ENCODE measurements around the gene EMC10. TPM values are rescaled to one million over a fixed set of nuclear protein-coding genes. Genes with fewer than 3 reads are reported as not detected.

The EMC10 gene
- total RNA-seq, 1 experiment from 2014 or later = 109 TPM

DNA sequence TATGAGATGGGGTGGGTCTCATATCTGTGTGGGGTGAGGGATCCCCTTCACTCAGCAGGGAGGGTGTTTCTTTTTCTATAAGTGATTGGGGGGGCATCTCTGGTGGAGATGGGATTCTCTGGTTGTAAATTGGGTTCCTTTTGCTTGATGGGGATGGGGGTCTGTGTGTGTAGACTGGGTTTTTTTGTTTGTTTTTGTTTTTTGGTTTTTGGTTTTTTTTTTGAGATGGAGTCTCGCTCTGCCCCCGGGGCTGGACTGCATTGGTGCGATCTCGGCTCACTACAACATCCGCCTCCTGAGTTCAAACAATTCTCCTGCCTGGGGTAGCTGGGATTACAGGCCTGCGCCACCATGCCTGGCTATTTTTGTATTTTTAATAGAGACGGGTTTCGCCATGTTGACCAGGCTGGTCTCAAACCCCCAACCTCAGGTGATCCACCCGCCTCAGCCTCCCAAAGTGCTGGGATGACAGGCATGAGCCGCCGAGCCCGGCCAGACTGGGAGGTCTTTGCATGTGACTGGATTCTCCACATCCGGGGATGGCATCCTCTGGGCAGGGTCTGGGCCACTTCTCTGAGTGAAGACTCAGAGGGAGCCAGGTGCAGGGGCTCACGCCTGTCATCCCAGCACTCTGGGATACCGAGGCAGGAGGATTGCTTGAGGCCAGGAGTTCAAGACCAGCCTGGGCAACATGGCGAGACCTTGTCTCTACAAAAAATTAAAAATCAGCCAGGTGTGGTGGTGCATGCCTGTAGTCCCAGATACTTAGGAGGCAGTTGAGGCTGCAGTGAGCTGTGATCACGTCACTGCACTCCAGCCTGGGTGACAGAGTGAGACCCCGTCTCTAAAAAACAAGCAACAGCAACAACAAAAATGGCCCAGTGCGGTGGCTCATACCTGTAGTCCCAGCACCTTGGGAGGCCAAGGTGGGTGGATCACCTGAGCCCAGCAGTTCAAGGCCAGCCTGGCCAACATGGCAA is 42.8 kb upstream of the EMC10 start:
- Mint-ChIP-seq H3K36me3 (ENCODE audit: insufficient read depth in 1 of 3, low read depth in 3 of 3) (peaks cover 0 to 2% (median 0%) of the 10 kb centered on the region in 3 experiments; a peak in 2 of 7 replicates), H3K27me3 (ENCODE audit: low read depth) (peaks cover 9% of the 10 kb centered on the region), H3K4me3 (peak overlapping the region; percentile 74 to 80), H3K27ac (peak overlapping the region in 2 of 3 experiments; percentile 77 to 97; a peak in 3 of 7 replicates), H3K4me1 (peaks cover 26 to 33% of the 10 kb centered on the region in 2 experiments), H3K9me3 (no peaks in the 10 kb centered on the region; a peak in 1 of 5 replicates)
- DNase-seq = no peak
- Histone ChIP-seq H2BK120ac (ENCODE audit: low read depth, low read length, poor library complexity, severe bottlenecking) (no peak overlapping the region), H2AFZ (ENCODE audit: low read length) (no peak overlapping the region), H3K23ac (ENCODE audit: insufficient read length, low read depth, low read length) (no peak overlapping the region), H3K4me2 (ENCODE audit: insufficient read depth, insufficient read length, low read length) (no peak overlapping the region), H2BK15ac (ENCODE audit: low read depth, low read length) (no peak overlapping the region), H4K91ac (ENCODE audit: insufficient read length, low read depth, low read length) (no peak overlapping the region), H3T11ph (ENCODE audit: low read length) (no peak overlapping the region), H3K14ac (ENCODE audit: insufficient read depth, low read length) (no peak overlapping the region), H2AK5ac (ENCODE audit: insufficient read length, low read length) (no peak overlapping the region), H3K79me1 (ENCODE audit: insufficient read depth, low read depth, low read length, poor library complexity, severe bottlenecking) (no peaks in the 10 kb centered on the region), H3K56ac (ENCODE audit: insufficient read length, low read depth, low read length) (no peak overlapping the region), H3K9ac (ENCODE audit: extremely low read depth, insufficient read length, low read length) (no peak overlapping the region), H3K4ac (ENCODE audit: low read depth, low read length) (no peak overlapping the region), H4K5ac (ENCODE audit: insufficient read length, low read depth, low read length) (no peak overlapping the region), H2BK12ac (ENCODE audit: insufficient read length, low read depth, low read length) (no peak overlapping the region), H3K18ac (ENCODE audit: insufficient read length, low read depth, low read length) (no peak overlapping the region), H3K23me2 (ENCODE audit: insufficient read length, low read depth, low read length, poor library complexity, severe bottlenecking) (peaks cover 12% of the 10 kb centered on the region), H4K20me1 (ENCODE audit: control insufficient read depth, insufficient read depth, insufficient read length) (no peaks in the 10 kb centered on the region), H2BK20ac (ENCODE audit: low read depth, low read length, poor library complexity, severe bottlenecking) (no peak overlapping the region), H3K79me2 (ENCODE audit: insufficient read depth, low read length) (no peaks in the 10 kb centered on the region), H3K9me3 (ENCODE audit: control insufficient read depth, low read depth, low read length) (no peaks in the 10 kb centered on the region), H3K27ac (ENCODE audit: insufficient read length, low read depth, low read length) (no peak overlapping the region), H3K27me3 (ENCODE audit: insufficient read depth, low read length) (no peaks in the 10 kb centered on the region), H4K8ac (replicated peaks; ENCODE audit: insufficient read length, low read depth, low read length) (no peak overlapping the region), H3K4me1 (ENCODE audit: insufficient read depth, low read length) (peaks cover 3% of the 10 kb centered on the region; the same call in 1 of the 2 replicates), H2BK5ac (ENCODE audit: insufficient read length, low read length) (no peak overlapping the region)
- no peak for TF ChIP-seq CTCF (conservative IDR thresholded peaks at IDR 0.05)
- no CpG with 5 or more reads among the region's 19 CpGs for WGBS (ENCODE audit: extremely low coverage, insufficient read length, low lambda C conversion rate)
